GM18867 (cell line): ENCODE results near the gene SERTAD1.

Experiments used
- ATAC-seq: cut with Tn5 transposase; IDR thresholded peaks from one replicate; pipeline ENCODE4 v1.9.1; 2021; ENCODE audit warnings: mild to moderate bottlenecking, moderate library complexity; ENCODE audit not compliant: unreplicated experiment

The SERTAD1 gene

DNA sequence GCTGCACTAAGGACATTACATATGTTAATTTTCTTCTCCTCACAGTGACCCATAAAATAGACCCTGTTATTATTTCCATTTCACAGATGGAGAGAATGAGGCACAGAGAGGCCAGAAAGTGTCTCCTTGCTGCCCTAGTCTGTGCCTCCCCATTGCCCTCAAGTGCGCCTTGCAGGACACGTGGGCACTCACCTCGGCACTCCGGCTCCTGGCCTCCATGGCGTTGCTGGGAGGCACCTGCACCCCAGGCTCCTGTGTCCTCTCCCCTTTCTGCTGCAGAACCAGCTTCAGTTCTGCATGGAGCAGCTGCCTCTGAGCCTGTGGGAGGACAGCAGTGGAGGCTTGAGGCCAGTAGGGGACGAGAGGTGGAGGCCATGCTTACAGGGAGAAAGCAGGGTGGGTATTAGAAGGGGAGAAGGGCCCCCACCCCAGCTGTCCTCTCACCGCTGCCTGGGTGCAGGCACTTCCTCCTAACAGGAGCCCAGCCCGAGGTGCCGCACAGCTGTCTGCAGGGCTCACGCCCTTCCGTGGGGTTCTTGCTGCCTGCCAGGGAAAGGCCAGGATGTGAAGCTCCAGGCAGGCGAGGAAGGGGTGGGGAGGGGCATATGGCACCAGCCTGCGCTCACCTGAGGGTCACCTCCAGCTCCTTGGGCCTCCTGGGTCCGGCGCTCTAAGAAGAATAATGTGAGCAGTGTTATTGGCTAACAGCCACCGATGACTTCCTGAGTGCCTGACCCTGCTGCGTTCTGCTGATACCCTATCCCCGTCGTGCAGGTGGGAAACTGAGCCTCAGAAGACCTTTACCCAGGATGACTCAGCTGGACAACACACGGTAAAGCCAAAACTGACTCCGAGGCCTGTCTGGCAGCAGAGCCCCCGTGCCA lies 17.8 kb downstream of the SERTAD1 start:
- ATAC-seq = no peak

DNA sequence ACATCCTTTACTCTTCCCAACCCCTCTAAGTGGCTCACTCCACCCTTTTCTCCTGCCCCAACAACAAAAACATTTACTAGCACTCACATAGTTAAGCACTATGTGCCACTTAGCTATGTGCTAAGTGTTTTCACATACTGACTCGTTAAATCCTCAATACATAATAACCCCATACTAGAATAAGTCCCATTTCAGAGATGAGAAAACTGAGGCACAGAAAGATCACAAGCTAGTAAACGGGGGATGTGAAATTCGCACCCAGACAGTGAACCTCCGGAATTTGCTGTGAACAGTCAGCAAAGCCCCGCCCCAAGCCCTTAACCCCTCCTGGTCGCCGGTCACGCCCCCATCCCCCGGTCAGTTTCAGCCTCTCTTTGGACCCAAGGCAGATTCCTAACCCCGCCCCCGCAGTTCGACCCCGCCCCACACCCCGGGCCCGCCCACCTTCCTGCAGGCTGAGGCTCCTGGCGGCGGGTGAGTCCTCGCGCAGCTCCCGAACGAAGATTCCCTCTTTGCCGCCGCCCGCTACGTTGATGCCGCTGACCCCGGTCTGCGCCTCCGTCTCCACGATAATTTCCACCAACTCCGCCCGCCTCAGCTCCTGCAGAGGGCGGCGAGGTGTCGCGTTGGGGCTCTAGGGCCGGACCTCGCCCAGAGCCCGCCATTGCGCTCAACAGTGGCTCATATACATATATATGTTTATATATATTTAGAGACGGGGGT lies 22.4 kb downstream of the SERTAD1 start:
- ATAC-seq = peak; percentile 77

DNA sequence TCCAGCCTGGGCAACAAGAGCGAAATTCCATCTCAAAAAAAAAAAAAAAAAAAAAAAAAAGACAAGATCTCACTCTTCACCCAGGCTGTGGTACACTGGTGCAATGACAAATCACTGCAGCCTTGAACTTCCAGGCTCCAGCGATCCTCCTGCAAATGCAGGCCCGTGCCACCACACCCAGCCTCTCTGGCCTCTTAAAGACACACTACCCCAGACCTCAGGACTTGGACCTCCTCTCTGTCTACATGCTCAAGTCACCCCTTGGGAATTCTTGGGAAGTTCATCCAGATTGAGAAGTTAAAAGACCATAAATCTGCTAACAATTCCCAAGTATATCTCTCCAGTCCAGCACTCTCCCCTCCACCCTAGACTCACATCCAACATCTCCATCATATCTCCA lies 25.2 kb downstream of the SERTAD1 start:
- no peak for ATAC-seq

DNA sequence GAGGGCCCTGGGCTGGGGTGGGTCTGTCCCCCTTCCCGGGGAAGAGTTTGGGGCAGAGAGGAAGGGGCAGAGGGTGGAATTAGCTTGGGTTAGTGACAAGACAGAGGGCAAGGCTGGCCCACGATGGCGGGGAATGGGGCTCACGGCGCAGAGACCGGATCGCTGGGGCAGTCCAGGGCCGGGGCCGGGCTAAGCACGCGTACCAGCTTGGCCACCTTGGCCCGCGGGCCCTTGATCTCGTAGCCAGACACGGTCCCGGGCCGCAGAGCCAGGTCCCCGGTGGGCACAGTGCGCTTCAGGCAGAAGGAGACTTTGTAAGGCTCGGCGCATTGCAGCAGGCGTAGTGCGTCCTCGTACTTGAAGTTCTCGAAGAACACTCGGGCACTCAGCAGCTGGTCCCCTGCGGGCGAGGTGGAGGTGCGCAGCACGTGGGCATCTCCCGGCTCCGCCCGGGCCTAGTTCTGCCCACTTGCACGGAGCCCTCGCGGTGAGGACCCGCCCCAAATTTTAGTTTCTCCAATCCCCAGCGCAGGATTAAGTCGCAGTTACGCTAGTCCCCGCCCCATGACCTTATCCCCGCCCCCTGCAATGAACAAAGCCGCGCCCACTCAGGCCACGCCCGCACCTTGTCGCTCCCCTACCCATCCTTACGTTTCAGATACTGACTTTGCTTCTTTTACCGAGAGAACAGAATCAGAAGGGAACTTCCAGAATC lies 27.2 kb downstream of the SERTAD1 start:
- no peak for ATAC-seq

DNA sequence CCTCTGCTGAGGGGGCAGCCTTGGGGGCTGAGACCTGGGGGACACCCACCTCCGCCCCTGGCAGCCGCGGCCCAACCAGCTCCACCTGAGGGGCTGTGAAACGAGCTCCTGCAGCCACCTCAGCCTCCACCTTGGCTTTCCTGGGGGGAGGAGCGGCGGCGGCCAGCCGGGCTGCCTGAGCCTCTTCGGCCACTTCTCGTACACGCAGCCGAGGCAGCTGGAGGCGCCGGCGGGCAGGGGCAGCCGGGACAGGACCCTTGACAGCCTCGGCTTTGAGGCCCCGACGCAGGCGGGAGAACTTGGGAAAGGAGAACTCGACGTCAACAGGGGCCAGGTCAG lies 28.3 kb downstream of the SERTAD1 start:
- ATAC-seq = no peak

DNA sequence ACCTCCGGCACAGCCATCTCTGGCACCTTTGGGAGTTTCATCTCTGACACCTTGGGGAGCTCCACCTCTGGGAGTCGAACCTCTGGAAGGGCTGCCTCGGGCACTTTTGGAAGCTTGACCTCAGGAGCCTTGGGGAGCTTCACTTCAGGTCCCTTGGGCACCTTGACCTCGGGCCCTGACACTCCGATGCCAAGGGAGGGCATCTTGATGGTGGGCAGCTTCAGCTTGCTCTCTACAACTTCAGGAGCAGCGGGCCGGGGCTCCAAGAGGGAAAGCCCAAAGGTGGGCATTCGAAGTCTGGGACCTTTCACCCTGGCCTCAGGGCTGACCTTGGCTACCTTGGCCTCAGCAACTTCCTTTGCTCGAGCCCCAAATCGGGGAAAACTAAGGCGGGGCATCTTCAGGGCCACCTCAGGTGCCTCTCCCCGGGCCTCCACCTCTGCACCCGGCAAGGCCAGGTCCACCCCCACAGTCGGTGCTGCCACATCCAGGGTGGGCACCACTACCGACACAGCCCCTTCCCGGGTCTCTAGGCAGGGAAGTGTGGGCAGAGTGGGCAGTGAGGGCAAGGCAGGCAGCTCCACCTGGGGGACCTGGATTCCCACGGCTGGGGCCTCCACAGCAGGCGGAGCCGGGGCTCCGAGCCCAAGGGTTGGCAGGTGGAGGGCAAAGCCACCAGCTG lies 28.8 kb downstream of the SERTAD1 start:
- ATAC-seq = no peak

DNA sequence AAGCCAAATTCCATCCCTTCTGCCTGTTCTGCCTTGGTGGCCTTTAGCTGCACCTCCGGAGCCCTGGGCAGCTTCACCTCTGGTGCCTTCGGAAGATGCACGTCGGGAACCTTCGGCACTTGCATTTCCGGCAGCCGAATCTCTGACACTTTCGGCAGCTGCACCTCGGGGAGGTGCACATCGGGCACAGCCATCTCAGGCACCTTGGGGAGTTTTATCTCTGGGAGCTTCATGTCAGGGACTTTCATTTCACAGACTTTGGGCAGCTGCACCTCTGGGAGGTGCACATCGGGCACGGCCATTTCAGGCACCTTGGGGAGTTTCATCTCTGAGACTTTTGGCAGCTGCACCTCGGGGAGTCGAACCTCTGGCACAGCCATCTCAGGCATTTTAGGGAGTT lies 29.8 kb downstream of the SERTAD1 start:
- no peak for ATAC-seq

DNA sequence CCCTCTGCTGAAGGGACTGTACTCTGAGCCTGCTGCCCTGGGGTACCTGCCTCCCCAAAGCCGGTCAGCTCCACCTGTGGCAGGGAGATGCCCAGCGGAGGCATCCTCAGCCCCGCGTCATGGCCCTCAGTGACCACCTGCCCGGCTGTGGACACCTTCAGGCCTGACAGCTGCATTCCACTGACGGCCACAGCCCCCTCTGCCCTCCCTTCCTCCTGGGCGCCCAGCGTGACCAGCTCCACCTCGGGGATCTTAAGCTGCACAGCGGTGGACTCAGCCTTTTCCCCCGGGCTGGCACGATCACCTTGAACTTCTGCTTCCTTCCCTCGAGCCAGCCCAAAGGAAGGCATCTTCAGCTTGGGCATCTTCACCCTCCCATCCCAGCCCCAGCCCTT lies 31.0 kb downstream of the SERTAD1 start:
- ATAC-seq = no peak

DNA sequence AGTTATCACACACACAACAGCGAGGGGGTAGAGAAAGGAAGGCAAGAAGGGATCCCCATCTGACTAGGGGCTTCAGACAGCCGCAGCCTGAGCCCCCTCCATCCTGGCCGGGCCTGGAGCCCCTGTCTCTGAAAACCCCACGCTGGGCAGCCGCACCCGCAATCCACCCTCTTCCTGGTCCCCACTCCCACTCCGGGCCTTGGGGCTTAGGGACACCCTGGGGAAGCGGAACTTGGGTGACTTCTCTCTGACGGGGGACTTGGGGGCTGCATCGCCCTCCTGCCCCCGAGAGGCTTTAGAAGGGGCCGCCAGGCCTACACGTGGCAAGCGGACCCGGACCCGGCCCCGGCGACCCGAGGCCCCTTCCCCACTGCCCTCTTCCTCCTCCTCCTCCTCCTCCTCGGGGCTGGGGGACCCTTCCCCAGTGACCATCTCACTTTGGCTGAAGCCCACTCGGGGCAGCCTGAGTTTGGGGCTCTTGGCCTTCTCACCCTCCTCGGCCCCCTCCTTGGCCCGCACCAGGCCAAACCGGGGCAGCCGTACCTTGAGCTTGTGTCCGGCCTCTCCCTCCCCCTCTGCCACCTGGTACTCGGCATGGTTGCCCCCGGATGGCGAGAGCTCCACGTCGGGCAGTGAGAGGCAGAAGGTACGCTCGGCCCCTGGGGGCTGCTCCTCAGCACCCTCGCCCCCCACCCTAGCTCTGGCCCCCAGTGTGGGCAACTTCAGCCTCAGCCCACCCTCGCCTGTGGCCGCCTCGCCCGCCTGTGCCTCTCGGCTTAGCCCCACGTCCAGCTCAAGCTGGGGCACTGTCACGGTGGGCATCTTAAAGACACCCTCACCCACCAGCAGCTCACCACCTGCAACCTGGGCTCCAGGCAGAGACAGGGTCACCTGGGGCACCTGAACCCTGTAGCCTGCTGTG lies 31.6 kb downstream of the SERTAD1 start:
- ATAC-seq = no peak

DNA sequence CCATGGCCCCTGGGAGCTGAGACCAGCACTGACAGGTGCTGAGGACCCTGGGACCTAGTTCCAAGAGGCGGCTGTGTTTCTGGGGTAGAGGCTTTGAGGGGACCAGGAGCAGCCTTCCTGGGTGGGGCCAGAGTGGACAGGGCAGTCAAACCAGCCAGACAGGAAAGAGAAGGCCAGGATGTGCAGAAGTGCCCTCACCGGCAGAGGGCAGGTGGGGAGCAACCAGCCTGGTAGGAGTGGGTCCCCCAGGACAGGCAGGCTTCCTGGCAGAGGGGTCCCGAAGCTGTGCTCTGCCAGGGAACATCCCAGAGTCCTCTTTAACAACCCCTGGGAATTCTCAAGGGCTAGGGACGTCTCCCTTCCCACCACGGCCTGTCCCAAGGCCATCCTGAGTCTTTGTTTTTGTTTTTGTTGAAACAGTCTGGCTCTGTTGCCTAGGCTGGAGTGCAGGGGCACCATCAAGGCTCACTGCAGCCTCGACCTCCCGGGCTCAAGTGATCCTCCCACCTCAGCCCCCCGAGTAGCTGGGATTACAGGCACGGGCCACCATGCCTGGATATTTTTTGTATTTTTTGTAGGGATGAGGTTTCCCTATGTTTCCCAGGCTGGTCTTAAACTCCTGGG lies 32.8 kb downstream of the SERTAD1 start:
- ATAC-seq = no peak

DNA sequence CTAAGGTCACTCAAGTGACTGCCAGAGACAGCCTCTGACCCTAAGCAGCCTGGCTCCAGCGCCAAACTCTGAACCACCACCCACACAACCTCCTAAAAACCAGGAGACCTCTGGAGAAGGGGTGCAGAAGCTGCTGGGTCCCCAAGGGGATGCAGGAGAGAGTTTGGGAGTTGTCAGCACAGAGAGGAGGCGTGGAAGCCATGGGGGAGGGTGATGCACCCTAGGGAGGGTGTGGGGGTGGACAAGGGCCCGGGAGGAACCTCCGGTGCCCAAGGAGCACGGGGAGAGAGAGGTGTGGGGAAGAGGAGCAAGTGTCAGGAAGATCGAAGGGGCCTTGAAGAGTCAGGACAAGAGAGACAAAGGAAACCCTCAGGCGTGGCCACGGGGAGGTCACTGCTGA lies 33.7 kb downstream of the SERTAD1 start:
- ATAC-seq = no peak

DNA sequence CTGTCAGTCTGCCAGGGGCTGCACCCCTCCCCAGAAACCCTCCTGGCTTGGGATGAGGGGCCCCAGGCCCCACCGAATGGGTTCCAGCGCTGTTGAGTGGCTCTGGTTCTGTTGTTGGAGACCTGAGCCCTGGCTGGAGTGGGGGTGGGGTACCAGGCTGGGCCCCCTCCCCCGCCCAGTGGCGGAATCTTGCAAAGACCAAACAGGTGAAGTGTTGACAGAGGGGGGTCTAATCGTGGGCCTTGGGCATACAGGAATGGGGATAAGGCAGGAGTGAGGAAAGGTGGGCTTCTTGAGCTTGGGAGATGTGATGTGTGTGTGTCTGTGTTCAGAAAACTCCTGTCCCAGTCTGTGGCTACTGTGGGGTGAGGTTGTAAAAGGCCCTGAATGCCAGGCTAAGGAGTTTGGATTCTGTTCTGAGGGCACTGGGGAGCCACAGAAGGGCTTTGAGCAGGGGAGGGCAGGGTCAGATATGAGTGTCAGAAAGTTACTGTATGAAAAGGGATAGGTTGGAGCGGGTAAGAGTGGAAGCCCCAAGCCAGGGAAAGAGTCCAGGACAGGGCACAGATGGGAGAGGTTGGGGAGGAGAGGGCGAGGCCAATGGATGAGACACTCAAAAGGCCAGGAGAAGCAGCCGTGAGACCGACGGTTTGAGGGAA lies 35.6 kb downstream of the SERTAD1 start, which contains the start of gene HIPK4:
TSS of gene HIPK4 (minus strand) at position 98 of the 659 bp plus-strand sequence. CDS start 279 bp downstream, outside the sequence.
- no peak for ATAC-seq

DNA sequence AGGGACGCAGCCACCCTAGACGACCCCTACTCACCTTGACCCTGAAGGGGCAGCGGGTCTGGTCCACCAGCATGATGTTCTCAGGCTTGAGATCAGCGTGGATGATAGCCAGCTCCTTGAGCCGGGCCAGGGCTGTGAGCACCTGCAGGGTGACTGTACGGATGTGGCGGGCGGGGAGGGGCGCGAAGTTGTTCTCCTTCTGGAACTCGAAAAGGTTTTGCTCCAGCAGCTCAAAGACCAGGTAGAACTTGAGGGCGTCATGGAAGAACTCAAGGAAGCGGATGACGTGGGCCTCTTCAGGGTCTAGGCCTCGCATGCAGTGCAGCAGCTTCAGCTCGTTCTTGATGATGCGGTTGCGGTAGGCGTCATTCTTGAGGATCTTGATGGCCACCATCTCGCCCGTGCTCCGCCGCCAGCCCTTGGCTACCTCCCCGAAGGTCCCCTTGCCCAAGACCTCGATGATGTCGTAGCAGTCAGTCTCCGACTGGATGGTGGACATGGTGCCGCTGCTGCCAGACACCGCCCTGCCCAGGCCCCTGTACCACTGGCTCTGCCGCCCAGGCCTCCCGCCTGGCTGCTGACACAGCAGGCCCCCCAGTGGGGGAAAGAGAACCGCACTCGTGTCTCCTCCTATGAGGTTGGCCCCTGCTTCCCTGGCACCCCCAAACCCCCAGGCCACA lies 36.2 kb downstream of the SERTAD1 start:
- no peak for ATAC-seq

DNA sequence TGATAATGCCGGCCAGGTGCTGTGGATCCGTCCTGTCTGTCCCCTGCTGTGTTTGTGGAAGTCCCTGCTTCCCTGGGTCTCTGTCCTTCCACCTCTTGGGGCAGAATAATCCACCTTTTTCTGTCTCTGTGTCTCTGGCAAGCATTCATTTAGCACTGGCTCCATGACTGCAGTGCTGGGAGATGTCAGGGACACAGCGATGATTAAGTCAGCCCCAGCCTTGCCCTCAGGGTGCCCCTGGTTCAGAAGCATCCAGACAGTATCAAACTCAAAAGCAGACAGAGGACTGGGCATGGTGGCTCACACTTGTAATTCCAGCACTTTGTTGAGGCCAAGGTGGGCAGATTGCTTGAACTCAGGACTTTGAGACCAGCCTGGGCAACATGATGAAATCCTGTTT lies 37.3 kb downstream of the SERTAD1 start:
- no peak for ATAC-seq

DNA sequence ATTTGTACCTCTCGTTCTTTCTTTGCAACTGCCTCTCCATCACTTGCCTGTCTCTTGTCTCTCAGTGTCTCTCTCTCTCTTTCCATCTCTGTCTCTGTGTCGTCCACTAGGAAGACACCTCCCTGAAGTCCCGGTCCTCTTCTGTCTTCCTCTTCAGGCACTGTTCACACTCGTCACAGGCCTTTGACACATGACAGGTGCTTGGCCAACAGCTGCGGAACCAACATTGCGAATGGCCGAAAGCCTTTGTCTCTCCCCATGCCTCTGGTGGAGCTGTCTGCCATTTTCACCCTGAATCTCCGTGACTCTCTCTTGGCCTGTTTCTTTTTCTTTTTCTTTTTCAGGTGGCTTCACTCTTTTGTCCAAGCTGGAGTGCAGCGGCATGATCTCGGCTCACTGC lies 38.6 kb downstream of the SERTAD1 start:
- no peak for ATAC-seq

DNA sequence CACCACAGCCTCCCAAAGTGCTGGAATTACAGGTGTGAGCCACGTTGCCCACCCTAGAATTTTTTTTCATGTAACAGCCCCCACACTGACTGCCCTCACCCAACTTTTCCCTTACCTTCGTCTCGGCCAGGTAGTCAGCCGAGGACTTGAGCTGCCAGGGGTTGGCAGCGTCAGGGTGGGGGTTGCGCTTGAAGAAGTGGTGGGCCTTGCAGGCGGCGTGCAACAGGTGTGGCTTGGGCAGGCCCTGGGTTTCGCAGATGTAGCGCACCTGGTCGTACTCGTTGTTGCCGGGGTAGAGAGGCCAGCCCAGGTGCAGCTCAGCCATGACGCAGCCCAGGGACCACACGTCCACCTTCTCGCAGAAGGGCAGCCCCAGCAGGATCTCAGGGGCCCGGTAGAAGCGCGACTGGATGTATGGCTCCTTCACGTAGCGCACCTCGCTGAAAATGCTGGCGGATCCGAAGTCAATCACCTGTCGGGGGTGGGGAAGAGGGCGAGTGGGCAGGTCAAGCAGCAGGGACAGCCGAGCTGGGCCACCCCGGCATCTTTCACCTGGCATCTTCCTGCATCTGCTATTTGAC lies 42.0 kb downstream of the SERTAD1 start:
- no peak for ATAC-seq

DNA sequence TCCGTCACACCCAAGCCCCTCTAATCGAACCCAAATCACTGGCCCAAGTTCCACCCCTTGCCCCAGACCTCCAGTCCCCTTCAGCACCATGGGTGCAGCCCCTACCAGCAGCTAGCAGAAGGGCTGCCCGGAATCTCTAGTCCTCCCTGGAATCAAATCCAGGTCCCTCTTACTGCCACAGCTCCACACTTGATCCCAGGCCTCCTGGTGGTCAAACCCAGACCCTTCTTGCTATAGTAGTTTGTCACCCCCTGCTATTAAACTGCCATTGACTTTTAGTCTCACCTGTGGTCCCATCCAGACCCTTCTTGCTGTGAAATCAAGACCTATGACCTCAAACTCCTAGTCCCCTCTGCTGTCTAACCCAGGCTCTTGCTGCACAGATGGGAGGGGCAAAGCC lies 44.5 kb downstream of the SERTAD1 start:
- no peak for ATAC-seq
